GM03348 (cell line): ENCODE data around the gene GSTCD.
A peak's percentile ranks its signal among the peaks of the same experiment; 100 is the strongest.

Source experiments
- DNase-seq: peaks from one replicate; pipeline ENCODE4 v3.0.0; 2012; ENCODE audit warnings: low spot score

The GSTCD gene

DNA sequence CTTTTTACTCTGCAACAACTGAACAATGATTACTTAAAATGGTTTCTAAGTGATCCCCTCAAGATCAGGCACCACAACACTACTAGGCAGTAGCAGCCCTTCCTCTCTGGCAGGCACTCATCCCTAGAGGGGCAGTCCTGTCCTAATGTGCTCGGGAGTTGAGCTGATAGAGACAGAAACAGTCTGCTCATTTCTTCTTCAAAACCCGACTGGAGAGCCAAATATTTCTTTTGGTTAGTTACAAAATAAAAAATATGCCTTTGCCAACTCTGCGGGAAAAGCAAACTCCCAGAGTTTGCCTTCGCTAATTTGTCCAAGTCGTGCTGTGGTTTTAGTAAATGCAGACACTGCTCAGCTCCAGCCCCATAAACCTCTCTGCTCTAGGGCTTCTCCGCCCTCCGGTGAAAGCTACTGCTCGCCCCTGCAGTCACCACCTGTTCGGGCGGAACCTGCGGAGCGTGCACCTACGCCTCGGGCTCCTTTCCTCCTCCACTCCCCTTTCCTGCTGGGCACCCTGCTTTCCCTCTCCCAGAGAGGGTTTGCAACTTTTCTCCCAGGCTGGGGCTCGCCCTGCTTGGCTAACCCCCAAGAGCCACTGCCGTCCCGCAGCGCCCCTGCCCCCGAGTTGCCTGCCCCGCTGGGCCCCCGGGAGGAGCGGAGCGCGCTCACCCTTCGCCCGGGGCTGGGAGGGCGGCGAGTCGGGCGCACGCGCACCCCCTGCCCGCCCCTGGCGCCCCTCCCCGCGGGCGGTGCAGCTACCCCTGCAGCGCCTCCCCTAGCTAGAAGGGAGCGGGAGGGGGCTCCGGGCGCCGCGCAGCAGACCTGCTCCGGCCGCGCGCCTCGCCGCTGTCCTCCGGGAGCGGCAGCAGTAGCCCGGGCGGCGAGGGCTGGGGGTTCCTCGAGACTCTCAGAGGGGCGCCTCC lies 186.3 kb downstream of the GSTCD start, which contains the start of gene NPNT:
NPNT (plus strand) TSS at position 812 of the 923 bp plus-strand sequence. CDS start 182 bp downstream, outside the sequence.
- peak; percentile 17 for DNase-seq

DNA sequence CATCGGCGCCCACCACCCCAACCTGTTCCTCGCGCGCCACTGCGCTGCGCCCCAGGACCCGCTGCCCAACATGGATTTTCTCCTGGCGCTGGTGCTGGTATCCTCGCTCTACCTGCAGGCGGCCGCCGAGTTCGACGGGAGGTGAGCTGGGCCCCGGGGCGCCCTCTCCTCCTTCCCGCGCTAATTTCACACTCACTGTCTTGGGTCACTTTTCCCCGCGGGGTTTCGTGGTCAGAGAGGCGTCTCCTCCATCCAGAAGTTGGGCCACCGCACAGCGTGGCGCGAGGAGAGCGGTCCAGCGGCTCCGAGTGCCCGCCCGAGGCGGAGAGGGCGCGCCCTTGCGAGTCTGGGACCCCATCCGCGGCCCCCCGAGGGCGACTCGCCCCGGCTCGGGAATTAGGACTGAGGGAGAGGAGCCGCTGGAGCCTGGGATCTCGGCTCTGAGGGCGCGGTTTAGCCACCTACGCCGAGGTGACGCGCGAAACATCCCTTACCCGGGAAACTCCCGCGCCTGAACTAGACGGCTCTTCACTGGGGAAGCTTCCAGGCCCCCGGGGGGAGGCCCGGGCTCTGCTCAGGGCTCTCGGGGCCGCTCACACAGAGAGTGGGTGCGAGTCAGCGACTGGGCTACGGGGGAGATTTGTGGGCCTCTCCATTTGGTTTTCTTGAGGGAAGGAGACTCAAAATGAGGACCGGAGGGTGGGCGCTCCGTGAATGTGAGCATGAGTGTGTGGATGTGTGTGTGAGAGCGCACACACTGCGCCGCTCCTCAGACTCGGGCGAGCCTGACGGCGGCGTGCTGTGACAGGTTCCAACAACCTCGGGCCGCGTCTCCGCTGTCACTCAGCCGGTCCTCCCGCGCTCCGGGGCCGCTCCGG lies 187.2 kb downstream of the GSTCD start:
- peak; percentile 31 for DNase-seq

DNA sequence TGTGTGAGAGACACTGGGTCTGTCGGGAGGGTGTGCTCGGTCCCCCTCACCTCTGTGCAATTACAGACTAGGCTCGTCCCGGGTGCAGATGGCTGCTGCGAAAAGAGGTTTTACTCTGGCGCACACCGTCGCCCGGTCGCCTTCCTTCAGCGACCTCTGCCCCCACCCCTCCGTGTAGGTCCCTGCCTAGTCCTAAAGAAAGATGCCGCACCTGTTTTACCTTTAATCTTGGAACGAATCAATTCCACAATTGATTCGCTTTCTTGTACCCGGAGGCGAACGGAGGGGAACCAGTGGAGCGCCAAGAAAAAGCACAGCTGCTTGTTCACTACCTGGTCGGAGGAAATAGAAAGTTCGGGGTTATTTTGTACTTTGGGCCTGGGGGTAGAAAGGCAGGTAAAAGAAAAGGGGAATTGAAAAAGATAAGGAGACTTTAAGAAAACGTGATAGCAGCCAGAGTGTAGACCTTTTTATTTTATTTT lies 187.9 kb downstream of the GSTCD start:
- no peak for DNase-seq
